DOHH2 (cell line): ENCODE data around the gene OR5M10.

ENCODE experiments used
- EZH2phosphoT487 ChIP-seq: fragments of 200-600 bp; sonication (generic); IDR thresholded peaks from 2 replicates; pipeline ENCODE4 v1.6.1; 2017; ENCODE audit warnings: borderline replicate concordance, mild to moderate bottlenecking, antibody characterized with exemption, low read length, moderate library complexity, mixed read lengths
- TF ChIP-seq, protein P1 (sequence below): fragments of 200-600 bp; sonication (generic); IDR thresholded peaks from one replicate; pipeline ENCODE4 v1.5.1; 2014; ENCODE audit warnings: antibody characterized with exemption, mild to moderate bottlenecking, low read depth, low read length; ENCODE audit not compliant: poor library complexity, severe bottlenecking

DNA sequence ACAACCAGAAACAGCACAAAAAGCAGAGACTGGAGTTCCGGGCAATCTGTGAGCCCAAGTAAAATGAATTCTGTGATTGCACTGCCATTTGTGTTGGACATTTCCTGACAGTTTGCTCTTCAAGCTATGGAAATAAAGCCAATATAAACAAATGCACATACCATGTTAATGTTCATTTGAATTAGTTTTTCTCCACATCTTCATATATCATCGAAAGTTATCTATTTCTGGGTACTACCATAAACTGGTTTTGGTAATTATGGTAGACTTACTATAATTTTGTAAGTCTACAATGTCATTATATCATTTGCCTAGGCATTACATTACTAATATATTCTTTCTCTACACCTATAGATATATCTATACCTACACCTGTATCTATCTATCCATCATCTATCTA lies 34.4 kb downstream of the OR5M10 start, which contains the start of gene OR5M11:
- TF ChIP-seq, protein P1, sequence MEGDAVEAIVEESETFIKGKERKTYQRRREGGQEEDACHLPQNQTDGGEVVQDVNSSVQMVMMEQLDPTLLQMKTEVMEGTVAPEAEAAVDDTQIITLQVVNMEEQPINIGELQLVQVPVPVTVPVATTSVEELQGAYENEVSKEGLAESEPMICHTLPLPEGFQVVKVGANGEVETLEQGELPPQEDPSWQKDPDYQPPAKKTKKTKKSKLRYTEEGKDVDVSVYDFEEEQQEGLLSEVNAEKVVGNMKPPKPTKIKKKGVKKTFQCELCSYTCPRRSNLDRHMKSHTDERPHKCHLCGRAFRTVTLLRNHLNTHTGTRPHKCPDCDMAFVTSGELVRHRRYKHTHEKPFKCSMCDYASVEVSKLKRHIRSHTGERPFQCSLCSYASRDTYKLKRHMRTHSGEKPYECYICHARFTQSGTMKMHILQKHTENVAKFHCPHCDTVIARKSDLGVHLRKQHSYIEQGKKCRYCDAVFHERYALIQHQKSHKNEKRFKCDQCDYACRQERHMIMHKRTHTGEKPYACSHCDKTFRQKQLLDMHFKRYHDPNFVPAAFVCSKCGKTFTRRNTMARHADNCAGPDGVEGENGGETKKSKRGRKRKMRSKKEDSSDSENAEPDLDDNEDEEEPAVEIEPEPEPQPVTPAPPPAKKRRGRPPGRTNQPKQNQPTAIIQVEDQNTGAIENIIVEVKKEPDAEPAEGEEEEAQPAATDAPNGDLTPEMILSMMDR = no peak
- TF ChIP-seq EZH2phosphoT487 = no peak
